Activated T-cell treated with anti-CD3 and anti-CD28 coated beads, Interleukin-2, amount 50 U/mL, for 72 hours (primary cell): ENCODE results near the gene FBXO8. TPM values are rescaled to one million over a fixed set of nuclear protein-coding genes. Genes with fewer than 3 reads are reported as not detected.
"Not testable (repeated sequence)": the region's sequence is repeated elsewhere in the genome, so short reads cannot be mapped to it uniquely, and the experiment has no call there.

Experiments used
- ATAC-seq, 2 donors: fragments of 150-1000 bp; cut with Tn5 transposase; replicated peaks in 1 of 2; 2 replicates each; pipeline ENCODE4 v1.10.0; 2021; ENCODE audit warnings: moderate library complexity in 2 of 2, mild to moderate bottlenecking in 1 of 2
- DNase-seq, 2 donors: peaks; one replicate each; pipeline ENCODE4 v3.0.0; 2021 to 2022; ENCODE audit warnings: mixed read lengths in 1 of 2
- H3K27ac Mint-ChIP-seq: one replicate; pipeline ENCODE4 v1.8.0; 2022; ENCODE audit warnings: mild to moderate bottlenecking, moderate library complexity, mixed read lengths
- H3K27me3 Mint-ChIP-seq: one replicate; pipeline ENCODE4 v1.8.0; 2022; ENCODE audit warnings: low read depth, mixed read lengths
- H3K36me3 Mint-ChIP-seq, 2 donors: one replicate each; pipeline ENCODE4 v1.8.0; 2022; ENCODE audit warnings: mixed read lengths in 2 of 2, mild to moderate bottlenecking in 1 of 2; ENCODE audit not compliant: insufficient read depth in 2 of 2
- H3K4me1 Mint-ChIP-seq: one replicate; pipeline ENCODE4 v1.8.0; 2022; ENCODE audit warnings: low read depth, mixed read lengths
- H3K4me3 Mint-ChIP-seq, 2 donors: one replicate each; pipeline ENCODE4 v1.8.0; 2022; ENCODE audit warnings: mild to moderate bottlenecking in 2 of 2, mixed read lengths in 2 of 2, moderate library complexity in 2 of 2
- H3K9me3 Mint-ChIP-seq, 2 donors: one replicate each; pipeline ENCODE4 v1.8.0; 2022; ENCODE audit warnings: mixed read lengths in 2 of 2
- total RNA-seq, 2 donors: library from RNA; stranded (reverse); gene quantifications; one replicate each; pipeline ENCODE4 v1.2.3, GENCODE V29; 2022

The FBXO8 gene
- total RNA-seq, 2 donors from 2014 or later = 25.5 to 26.0 TPM

DNA sequence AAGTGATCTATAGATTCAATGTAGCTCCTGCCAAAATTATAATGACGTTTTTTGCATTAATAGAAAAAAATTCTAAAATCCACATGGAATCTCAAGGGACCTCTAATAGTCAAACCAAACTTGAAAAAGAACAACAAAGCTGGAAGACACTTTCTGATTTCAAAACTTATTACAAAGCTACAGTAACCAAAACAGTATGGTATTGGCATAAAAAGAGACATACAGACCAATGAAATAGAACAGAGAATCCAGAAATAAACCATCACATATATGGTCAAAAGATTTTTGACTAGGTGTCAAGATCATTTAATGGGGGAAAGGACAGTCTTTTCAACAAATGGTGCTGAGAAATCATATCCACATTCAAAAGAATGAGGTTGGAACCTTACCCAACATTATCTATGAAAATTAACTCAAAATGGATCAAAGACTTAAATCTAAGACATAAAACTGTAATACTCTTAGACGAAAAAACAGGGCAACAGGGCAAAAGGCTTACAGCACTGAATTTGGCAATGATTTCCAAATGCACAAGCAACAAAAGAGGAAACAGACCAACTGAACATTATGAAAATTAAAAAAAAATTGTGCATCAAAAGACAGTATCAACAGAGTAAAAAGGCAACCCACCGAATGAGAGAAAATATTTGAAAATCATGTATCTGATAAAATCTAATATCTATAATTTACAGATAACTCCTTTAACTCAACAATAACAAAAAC lies 3.9 kb downstream of the FBXO8 start:
- peaks cover 70% of the 10 kb centered on the region for H3K4me1 Mint-ChIP-seq
- no peak overlapping the region for H3K27ac Mint-ChIP-seq
- no peaks in the 10 kb centered on the region for H3K27me3 Mint-ChIP-seq
- no peak overlapping the region for H3K4me3 Mint-ChIP-seq
- peaks cover 4 to 5% of the 10 kb centered on the region in 2 donors for H3K36me3 Mint-ChIP-seq
- ATAC-seq (no peak), DNase-seq (no peak)
- peaks cover 0 to 2% of the 10 kb centered on the region in 2 donors for H3K9me3 Mint-ChIP-seq

DNA sequence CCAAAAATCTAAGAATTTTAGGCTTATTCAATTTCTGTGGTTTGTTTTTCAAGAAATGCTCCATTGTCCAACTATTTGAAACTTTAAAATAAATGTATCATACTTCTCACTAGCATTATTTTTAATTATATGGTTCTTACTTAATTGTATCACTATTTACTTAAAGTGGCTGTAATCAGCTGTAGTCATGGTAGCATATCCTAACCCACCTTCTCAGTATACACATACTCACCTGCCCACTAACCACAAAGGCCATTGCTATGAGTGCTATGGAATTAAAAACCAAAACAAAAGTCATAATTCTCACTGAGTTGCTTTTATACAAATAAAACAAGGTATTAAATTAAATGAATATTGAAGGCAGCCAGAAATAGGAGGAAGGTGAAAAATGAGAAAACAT lies 5.0 kb downstream of the FBXO8 start:
- Mint-ChIP-seq H3K27ac (peak overlapping the region; percentile 46), H3K36me3 (peaks cover 2 to 3% of the 10 kb centered on the region in 2 donors), H3K9me3 (peaks cover 0 to 2% of the 10 kb centered on the region in 2 donors), H3K27me3 (no peaks in the 10 kb centered on the region), H3K4me1 (peaks cover 66% of the 10 kb centered on the region), H3K4me3 (no peak overlapping the region)
- peak in 1 of 2 donors; percentile 16 for DNase-seq
- peak; percentile 26 to 29 for ATAC-seq

DNA sequence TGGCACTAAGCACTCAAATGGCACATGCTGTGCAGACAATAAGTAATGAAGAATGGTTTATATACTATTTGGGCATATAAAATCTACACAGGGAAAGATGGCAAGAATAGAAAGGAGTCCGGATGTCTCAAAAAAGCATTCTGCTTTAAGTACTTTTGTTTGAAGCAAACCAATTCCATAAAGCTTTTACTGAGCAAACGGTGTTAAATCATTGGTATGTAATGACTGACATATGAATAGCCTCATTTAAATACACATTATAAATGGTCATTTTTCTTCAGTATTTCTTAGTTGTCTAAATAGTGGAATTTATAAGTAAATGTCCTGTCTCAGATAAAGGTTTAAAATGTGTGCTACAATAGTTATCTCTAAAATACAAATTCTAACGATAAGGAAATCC lies 6.0 kb downstream of the FBXO8 start:
- ATAC-seq = no peak
- no peak overlapping the region for H3K27ac Mint-ChIP-seq
- no peak for DNase-seq
- H3K9me3 Mint-ChIP-seq = peaks cover 0 to 2% of the 10 kb centered on the region in 2 donors
- peaks cover 2 to 3% of the 10 kb centered on the region in 2 donors for H3K36me3 Mint-ChIP-seq
- peaks cover 59% of the 10 kb centered on the region for H3K4me1 Mint-ChIP-seq
- H3K27me3 Mint-ChIP-seq = no peaks in the 10 kb centered on the region
- no peak overlapping the region for H3K4me3 Mint-ChIP-seq

DNA sequence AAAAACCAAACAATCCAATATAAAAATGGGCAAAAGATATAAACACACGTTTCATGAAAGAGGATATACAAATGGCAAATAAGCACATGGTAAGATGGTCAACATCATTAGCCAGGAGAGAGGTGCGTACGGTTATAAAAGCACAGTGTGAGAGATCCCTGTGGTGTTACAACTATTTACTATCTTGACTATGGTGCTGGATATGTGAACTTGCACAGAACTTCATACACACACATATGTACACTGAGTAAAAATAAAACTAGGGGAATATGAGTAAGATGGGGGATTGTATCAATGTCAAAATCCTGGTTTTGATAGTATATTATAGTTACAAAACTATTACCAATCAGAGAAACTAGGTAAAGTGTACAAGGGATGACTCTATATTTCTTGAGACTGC lies 8.4 kb downstream of the FBXO8 start:
- H3K9me3 Mint-ChIP-seq = peaks cover 0 to 2% of the 10 kb centered on the region in 2 donors
- H3K4me3 Mint-ChIP-seq = no peak overlapping the region
- peaks cover 41% of the 10 kb centered on the region for H3K4me1 Mint-ChIP-seq
- no peaks in the 10 kb centered on the region for H3K27me3 Mint-ChIP-seq
- peaks cover 2 to 3% of the 10 kb centered on the region in 2 donors for H3K36me3 Mint-ChIP-seq
- ATAC-seq (peak; percentile 20 to 53), DNase-seq (no peak)
- H3K27ac Mint-ChIP-seq = no peak overlapping the region

DNA sequence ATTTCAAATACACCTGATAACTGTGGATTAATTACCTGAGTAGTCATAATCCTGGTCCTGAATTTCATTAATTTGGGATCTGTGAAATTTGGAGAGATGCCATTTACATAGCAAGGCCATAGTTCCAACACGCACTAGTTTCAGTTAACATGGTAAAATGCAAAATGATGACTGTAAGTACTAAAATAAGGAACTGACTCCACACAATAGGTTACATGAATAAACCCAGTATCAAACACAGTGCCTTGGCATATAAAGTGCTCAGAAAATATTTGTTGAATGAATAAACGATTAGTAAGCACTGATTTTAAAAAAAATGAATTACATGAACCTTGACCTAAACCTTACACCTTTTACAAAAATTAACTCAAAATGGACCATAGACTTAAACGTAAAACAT lies 9.0 kb downstream of the FBXO8 start:
- H3K36me3 Mint-ChIP-seq = peaks cover 0 to 2% of the 10 kb centered on the region in 2 donors
- peaks cover 34% of the 10 kb centered on the region for H3K4me1 Mint-ChIP-seq
- H3K27ac Mint-ChIP-seq = no peak overlapping the region
- H3K27me3 Mint-ChIP-seq = no peaks in the 10 kb centered on the region
- ATAC-seq (no peak), DNase-seq (no peak)
- H3K9me3 Mint-ChIP-seq = peaks cover 0 to 2% of the 10 kb centered on the region in 2 donors
- no peak overlapping the region for H3K4me3 Mint-ChIP-seq

DNA sequence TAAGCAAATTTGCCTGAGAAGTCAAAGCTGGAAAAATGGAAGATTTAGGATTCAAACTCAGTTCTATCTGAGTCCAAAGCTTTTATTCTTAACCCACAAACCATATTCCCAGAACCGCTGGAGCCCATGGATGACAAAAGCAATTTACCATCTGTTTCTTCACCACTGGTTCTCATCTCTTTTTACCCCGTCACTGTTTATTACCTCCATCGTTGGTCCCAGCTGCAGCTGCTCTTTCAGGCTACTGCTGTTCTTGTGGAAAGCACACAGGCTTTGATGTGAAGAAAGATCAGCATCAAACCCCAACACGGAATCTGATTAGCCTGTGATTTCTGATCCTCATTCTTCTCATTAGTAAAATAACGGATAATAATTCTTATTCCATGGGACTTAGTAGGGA lies 9.5 kb downstream of the FBXO8 start:
- DNase-seq = no peak
- H3K9me3 Mint-ChIP-seq = peaks cover 0 to 1% of the 10 kb centered on the region in 2 donors
- no peaks in the 10 kb centered on the region for H3K27me3 Mint-ChIP-seq

DNA sequence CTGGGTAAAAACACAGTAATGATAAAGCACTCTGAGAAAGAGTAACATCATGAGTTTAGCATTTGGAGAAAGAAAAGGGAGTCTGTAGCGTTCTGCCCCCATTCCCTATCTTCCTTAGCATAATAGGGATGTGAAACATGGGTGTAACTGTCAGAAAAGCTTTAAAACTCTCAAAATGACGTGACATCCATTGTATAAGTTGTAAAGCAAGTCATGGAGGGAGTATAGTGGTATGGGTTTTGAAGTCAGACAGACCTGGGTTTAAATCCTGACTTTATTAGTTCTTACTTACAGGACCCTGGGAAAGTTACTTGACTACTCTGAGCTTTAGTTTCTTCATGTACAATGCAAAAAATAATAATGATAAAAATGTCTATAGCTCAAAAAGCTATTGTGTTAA lies 17.1 kb downstream of the FBXO8 start:
- Mint-ChIP-seq H3K27me3 (no peaks in the 10 kb centered on the region), H3K27ac (no peak overlapping the region), H3K9me3 (no peaks in the 10 kb centered on the region), H3K4me3 (no peak overlapping the region), H3K4me1 (peaks cover 5% of the 10 kb centered on the region), H3K36me3 (peaks cover 0 to 3% of the 10 kb centered on the region in 2 donors)
- DNase-seq (no peak), ATAC-seq (no peak)

More for the DNA sequence above, 9.5 kb downstream of the FBXO8 start:
- no peak overlapping the region for H3K4me3 Mint-ChIP-seq
- no peak overlapping the region for H3K27ac Mint-ChIP-seq
- no peak for ATAC-seq
- H3K4me1 Mint-ChIP-seq = peaks cover 29% of the 10 kb centered on the region
- no peaks in the 10 kb centered on the region for H3K36me3 Mint-ChIP-seq

DNA sequence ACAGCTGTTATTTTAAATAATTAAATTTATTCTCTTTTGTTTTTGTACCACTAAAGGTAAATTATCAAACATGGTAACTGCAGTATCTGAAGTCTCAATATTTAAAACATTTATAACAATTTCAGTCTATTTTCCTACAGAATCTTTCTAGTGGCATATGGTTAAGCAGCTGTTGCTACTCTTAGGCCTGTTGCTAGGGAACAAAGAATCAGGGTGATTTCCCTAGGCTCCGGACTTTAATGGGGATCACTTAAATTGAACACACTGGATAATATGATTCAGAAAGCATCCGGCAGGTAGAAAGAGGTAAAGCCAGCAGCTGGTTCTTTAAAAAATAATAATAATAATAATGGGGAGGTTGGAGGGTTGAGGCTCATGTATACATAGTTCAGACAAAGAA lies 17.6 kb downstream of the FBXO8 start:
- Mint-ChIP-seq H3K4me1 (peaks cover 2% of the 10 kb centered on the region), H3K4me3 (no peak overlapping the region)

DNA sequence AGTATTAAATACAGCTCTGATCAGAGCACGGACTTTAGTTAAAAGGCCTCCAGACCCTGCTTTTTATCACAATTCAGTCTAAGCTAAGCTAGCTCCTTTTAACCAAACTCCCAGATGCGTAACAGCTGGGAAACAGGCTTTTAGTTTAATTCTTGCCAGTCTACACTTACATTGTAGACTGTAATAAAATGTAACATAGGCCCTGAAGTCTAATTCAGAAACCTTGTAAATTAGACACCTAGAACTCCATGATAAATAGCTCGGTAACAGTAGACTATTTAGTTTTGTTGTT lies 20.1 kb downstream of the FBXO8 start:
- no peak for DNase-seq
- Mint-ChIP-seq H3K4me1 (no peaks in the 10 kb centered on the region), H3K4me3 (no peak overlapping the region), H3K36me3 (peaks cover 0 to 3% of the 10 kb centered on the region in 2 donors), H3K9me3 (no peaks in the 10 kb centered on the region), H3K27ac (no peak overlapping the region), H3K27me3 (no peaks in the 10 kb centered on the region)
- ATAC-seq = no peak

More for the DNA sequence above, 17.6 kb downstream of the FBXO8 start:
- Mint-ChIP-seq H3K27me3 (no peaks in the 10 kb centered on the region), H3K27ac (no peak overlapping the region), H3K36me3 (peaks cover 0 to 3% of the 10 kb centered on the region in 2 donors), H3K9me3 (no peaks in the 10 kb centered on the region)
- DNase-seq (no peak), ATAC-seq (no peak)

DNA sequence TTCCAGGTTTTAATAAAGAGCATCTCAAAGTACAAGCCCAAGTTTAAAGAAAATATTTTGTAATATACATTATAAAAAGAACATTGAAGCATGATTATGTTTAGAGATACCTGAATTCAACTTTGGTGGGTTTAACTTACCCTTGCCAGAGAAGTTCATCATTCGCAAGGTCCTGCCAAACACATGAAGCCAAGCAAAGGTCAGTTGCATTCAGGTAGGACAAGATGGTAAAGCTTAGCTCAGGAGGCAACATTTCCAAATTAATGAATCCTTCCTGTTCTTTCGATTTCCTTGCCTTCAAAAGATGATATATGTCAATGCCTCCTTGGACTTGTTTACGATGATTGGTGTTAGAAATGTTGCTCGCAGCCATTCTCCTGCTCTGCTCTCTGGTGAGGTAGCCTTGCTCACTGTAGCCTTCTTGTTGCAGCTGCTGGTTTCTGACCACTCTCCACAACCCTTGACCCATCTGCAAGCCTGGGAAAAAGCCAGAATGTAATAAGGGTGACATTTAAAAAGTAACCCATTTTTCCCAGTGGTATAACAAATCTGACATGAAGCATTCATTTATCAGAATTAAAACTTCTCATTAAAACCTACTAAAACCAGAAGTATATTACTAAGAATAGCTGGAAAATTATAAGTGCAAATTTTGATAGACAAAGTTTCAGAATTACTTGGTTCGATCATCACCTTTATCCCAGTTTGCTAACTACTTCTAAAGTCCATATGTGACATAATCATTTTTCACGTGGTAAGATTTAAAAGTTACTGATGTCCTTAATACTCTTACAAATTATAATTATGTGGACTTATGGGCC lies 20.6 kb downstream of the FBXO8 start:
- Mint-ChIP-seq H3K4me1 (no peaks in the 10 kb centered on the region), H3K27me3 (no peaks in the 10 kb centered on the region), H3K4me3 (no peak overlapping the region), H3K9me3 (no peaks in the 10 kb centered on the region), H3K27ac (no peak overlapping the region), H3K36me3 (peaks cover 0 to 3% of the 10 kb centered on the region in 2 donors)
- DNase-seq = no peak
- no peak for ATAC-seq

DNA sequence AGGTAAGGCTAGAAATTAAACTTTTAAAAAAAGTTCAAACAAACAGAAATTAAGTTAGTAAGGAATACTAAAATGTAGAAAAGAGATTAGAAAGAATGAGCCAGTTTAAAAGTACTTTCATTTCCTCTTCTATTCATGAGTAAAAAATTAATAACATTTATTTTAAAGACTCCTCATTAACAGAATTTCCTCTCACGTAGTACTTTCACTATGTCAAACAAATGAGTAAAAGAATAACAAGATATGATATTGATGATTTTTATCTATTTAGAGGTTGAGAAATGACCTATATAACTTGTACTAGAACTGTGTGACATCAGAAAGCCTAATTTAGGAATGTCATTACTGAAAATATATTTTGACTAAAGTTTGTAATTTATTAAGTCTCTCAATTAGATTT lies 22.0 kb downstream of the FBXO8 start:
- not testable (repeated sequence) for H3K4me3 Mint-ChIP-seq, H3K27ac Mint-ChIP-seq, ATAC-seq, H3K27me3 Mint-ChIP-seq, H3K4me1 Mint-ChIP-seq, DNase-seq, H3K36me3 Mint-ChIP-seq, H3K9me3 Mint-ChIP-seq

DNA sequence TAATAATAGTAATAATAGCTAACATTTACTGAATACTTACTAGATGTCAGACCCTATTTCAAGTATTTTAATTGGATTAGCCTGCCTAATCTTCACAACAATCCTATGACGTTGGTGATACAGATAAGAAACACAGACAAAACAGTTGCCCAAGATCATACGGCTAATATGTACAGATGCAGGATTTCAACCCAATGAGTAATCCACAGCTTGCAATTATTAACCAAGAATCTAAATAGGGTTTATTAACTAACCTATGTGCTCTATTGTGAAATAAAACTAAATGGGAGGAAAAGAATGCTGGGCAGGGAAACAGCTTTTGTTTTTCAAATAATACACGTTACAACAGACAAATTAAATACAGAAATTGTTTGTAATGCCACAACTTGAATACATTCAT lies 23.4 kb downstream of the FBXO8 start:
- no peaks in the 10 kb centered on the region for H3K9me3 Mint-ChIP-seq
- DNase-seq = no peak
- H3K27me3 Mint-ChIP-seq = no peaks in the 10 kb centered on the region
- ATAC-seq = no peak
- no peaks in the 10 kb centered on the region for H3K4me1 Mint-ChIP-seq
- H3K4me3 Mint-ChIP-seq = no peak overlapping the region
- no peak overlapping the region for H3K27ac Mint-ChIP-seq
- peaks cover 0 to 3% of the 10 kb centered on the region in 2 donors for H3K36me3 Mint-ChIP-seq

DNA sequence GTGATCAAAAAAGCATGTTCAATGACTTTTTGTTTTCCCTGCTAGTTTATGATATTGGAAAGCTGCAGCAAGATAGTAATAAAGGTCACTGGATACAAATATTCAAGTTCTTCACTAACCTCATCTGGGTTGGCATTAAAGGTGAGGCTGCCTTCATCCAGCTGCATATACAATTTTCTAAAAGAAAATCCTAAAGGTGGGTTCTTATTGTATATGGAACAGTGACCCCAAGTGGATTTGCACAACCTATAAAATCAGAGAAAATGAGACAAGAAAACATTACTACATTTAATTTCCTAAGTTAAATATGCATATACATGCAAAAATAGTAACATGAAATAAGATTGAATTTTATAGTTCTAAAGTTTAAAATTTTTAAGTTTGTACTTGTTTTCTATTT lies 23.9 kb downstream of the FBXO8 start:
- no peaks in the 10 kb centered on the region for H3K4me1 Mint-ChIP-seq
- no peaks in the 10 kb centered on the region for H3K27me3 Mint-ChIP-seq
- no peak for ATAC-seq
- no peak overlapping the region for H3K27ac Mint-ChIP-seq
- H3K9me3 Mint-ChIP-seq = no peaks in the 10 kb centered on the region
- no peak for DNase-seq
- H3K4me3 Mint-ChIP-seq = no peak overlapping the region
- peaks cover 0 to 3% of the 10 kb centered on the region in 2 donors for H3K36me3 Mint-ChIP-seq
